GM18498 (cell line): ENCODE data around the gene AKAP13.

Experiments used
- ATAC-seq: cut with Tn5 transposase; IDR thresholded peaks from one replicate; pipeline ENCODE4 v1.9.1; 2021; ENCODE audit warnings: mild to moderate bottlenecking, moderate library complexity; ENCODE audit not compliant: unreplicated experiment

The AKAP13 gene

DNA sequence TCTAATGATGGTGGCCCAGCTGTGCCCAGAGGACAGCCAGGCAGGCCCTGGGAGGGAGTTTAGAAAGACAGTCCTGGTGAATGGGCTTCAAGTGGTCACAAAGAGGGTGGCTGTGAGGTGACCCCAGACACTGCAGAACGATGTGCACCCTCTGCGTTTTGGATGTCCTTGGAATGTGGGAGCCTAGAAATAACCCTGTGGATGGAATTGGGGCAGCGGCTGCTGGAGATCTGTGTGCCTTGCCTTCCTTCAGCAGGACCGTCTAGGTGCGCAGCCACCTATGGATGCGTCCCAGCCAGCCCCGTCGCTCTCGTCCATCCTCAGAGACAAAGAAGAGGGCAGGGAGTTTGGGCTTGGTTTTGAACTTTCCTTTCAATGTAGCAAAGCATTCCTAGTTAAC, 367.8 kb downstream of the AKAP13 start:
- ATAC-seq: no peak

DNA sequence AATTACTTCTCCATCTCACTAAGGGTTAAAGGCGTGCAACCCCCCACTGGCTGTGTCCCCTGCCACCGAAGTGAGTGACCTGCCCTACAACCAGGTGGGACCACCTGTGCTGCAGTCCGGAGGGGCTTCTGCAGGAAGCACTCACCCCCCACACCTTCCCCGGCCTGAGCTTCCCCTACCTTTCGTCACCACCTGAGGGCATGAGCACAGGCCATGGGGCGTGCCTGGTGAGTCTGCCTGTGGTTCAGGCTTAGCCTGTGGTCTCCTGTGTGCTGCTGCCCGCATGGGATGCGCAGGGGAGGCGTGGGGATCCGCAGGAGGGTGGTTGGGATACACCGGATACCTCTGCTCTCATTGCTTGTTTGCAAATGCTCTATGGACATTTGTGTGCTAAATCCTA, 368.3 kb downstream of the AKAP13 start:
- no peak for ATAC-seq

DNA sequence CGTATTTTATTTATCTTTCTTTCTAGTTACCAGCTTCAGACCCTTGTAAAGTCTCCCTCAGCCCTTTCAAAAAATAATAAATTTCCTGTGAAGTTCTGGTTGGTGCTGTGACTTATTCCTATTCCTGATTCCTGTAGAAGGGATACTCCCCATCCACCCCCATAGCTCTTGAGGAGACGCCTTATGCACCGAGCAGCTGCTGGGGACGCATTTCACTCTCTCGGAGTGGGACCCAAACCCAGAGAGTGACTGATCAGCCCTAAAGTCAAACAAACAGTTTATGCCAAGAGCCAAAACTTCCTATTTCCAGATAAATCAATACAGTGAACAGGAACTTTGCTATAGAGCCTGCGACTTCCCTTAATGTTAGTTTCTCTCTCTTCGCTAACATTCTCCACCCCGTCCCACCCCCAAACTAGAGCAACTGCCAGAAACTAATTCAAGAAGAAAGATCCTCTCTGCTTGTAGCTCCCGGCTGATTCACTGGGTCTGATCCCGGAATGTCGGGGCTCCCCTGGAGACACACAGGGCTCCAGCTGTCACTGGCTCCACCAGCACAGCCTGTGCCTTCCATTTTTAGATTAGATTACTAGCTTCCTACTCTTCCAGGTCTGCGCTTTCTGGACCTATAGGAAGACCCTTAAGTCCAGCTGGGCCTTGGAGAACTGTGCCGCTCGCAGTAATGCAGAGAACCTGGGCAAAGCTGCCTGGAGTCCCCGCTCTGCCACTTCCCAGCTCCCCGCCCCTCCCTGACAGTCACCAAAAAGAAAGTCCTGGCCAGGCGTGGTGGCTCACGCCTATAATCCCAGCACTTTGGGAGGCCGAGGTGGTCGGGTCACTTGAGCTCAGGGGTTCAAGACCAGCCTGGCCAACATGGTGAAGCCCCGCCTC, 369.1 kb downstream of the AKAP13 start:
- no peak for ATAC-seq

DNA sequence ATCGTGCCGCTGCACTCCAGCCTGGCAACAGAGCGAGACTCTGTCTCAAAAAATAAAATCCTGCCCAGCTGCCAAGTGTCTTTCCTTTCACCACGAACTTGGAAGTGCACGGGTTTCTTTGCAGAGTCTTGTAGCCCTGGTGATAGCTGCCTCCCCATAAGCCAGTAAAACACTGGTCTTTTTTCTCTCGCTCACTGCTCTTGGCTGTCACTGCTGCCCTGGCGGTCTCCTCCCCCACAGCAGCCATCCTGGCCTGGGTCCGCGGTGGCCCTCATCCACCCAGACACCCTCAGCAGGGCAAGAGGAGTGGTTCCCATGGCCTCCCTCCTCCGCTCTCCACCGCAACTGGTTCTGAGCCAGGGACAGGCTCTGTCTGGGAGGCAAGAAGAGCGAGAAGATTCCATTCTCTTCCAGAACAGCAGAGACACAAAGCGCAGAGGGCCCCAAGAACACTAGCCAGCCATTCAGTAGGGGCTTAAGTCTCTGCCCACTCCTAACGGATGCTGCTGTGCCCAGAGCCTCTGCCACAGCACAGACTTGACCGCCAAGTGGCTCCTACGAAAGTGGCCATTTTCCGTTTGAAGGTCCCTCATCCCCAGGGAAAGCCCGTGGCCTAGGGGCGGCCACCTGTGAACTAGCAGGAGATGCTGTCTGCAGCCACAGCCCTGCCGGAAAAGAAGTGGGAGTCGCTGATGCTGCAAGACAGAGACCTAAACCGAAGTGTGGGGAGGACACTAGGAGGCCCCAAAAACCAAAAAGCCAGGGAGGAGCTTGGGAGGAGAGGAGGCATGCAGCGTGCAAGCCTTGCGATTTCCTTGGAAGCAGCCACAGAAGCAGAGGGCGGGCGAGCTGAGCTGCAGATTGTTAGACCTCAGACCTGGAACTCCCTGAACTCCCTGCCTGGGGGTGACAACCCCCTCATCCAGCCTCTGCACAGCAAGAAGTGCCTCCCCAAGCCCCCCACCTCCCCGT, 370.2 kb downstream of the AKAP13 start:
- ATAC-seq: no peak

DNA sequence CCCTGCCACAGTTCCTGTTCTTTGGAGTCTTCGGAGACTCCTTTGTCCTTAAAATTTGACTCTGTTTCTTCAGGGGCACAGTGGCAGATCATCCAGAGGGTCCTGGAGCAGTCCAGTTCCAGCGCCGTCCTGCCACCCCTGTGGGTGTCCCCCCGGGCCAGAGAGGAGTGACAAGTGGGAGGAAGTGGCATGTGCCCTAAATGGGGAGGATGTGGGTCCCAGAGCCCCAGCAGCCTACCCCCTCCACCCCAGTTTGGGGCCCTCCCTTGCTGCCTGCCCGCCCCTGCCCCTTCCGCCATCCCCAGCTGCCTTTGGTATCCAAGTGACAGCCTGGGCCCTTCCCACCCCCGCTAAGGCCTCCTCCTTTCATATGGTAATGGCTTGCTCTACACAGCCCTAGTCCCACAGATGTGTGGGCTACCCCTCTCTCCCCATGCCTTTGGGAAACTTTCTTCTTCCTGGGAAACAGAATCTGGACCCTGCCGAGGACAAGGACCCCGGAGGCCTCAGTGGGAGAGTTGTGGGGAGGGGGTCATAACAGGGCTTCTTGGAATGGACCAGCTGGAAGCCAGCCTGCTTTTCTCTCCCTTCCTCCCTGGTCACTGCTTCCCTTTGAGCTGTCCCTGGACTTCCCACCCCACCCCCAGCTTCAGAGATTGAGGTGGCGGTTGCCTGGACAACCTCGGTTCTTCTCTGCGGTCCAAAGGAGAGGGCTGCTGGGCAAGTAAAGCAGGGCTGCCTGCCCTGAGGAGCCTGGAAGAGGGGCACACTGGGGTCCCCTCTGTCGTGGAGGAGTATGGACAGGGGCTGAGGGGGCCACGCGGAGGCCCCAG, 371.1 kb downstream of the AKAP13 start:
- no peak for ATAC-seq

DNA sequence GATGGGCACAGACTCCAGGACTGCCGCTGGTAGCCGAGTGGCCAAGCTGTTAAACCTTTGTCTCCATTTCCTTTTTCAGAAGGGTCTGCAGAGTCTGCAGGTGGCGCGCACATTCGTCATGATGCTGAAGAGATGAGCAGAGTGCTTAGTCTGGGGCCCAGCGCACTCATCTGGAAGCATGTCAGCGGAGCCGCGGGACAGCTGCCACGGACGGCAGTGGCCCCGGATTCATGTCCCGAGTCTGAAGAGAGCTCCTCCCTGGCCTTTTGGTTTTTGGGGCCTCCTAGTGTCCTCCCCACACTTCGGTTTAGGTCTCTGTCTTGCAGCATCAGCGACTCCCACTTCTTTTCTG, 371.7 kb downstream of the AKAP13 start:
- ATAC-seq: no peak

DNA sequence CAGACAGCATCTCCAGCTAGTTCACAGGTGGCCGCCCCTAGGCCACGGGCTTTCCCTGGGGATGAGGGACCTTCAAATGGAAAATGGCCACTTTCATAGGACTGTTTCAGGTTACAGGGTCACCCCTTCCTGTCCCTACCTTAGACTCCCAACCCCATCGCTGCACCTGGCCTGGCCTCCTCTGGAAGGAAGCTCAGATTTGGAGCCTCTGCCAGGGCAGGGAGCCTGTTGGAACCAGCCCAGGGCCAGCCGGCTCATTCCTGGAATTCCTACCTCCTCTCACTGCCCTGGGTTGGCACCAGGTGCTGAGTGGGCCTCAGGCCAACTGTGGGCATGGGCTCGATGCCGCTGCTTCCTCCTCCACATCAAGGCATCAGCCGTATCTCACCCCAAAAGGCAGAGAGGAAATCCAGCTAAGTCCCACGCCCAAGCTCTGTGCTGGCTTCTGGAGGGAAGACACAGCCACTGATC, 372.1 kb downstream of the AKAP13 start:
- no peak for ATAC-seq

DNA sequence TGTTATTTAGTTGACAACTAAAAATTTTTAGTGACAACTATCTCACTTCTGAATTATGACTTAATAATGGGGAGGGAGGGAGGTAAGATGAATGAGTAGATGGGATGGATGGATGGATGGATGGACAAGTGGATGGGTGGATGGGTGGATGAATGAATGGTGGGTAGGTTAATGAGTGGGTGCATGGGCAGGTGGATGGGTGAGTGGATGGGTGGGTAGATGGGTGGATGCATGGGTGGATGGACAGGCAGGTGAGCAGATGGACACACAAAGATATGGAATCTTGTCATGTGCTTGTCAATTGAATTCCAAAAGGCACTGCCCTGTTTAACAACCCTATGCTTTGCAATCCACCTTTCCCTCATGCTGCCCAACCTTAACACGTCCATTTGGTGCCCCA, 372.9 kb downstream of the AKAP13 start:
- no peak for ATAC-seq

DNA sequence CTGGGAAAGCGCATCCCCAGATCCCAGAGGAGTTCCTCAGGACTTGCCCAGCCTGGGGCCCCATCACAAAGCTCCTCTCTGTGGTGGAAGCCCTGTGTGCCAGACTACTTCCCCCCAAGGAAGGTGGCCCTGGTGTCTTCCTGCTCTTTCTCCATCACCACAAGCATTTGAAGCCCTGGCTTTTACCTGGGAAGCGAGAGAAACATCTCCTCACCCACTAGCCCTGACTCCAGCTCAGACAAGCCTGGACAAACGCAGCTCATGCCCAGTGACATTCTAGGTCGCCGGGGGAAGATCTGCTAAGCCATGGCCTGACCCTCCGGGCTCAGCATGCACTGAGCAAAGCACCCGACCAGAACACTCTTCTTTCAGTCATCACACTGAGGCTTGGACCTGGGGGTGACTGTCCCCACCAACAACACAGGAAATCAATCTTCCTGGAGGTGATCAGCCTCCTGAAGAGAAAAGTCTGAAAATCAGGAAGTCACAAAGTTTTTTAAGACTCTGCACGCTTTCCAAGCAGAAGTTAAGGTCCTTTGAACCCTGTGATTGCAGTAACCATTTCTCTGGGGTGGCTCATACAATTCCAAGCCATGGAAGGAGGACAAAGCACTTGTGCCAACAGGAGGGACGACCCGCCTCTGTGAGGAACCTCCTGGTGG, 373.5 kb downstream of the AKAP13 start:
- no peak for ATAC-seq

DNA sequence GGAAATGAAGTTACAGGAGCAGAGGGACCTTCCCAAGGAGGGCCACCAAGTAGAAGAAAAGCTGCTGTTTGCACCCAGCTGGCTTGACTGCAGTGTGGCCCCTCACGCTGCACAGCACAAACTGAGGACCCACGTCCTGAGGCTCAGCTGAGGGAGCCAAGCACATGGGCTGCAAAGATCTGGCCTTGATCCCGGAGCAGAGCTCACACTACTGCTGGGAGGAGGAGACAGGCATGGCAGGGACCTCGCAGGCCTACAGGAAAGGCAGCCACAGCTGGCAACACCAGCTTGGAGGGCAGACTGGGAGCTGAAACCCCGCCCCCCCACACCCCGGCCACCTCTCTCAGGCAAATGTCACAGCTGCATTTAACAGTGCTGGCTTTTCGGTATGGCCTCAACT, 374.6 kb downstream of the AKAP13 start:
- ATAC-seq: no peak

DNA sequence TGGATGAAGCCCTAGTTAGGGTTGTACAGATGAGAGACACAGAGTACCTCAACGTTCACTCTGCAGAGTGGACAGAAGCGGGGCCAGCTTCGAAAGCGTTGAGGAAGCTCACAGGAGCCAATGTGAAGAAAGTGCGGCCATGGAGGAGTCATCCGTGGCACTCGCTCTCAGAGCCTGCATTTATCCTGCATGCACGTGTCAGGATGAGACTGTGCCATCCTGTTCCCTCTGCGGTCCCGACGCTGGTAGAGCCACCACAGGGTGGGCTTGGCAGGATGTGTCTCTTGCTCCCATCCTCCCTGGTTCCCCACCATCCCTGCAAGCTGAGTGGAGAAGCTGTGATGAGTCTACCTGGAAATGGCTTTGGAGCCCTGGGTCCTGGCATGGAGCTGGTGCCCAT, 375.1 kb downstream of the AKAP13 start:
- ATAC-seq: no peak

DNA sequence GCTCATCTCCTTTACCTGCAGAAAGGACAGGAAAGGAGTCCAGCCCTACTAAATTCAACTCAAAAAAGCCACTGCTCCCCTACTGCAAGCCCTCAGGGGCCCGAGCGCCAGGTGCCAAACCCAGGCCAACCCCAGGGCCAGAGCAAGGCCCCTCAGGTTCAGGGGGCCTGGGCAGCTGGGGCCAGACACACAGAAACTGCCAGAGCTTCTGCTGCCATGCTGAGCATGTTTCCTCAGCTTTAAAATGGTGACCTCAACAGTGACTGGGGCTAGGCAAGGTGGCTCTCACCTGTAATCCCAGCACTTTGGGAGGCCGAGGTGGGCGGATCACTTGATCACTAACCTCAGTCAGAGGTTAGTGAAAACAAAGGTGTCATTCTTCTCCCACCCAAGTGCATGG, 375.5 kb downstream of the AKAP13 start:
- no peak for ATAC-seq

DNA sequence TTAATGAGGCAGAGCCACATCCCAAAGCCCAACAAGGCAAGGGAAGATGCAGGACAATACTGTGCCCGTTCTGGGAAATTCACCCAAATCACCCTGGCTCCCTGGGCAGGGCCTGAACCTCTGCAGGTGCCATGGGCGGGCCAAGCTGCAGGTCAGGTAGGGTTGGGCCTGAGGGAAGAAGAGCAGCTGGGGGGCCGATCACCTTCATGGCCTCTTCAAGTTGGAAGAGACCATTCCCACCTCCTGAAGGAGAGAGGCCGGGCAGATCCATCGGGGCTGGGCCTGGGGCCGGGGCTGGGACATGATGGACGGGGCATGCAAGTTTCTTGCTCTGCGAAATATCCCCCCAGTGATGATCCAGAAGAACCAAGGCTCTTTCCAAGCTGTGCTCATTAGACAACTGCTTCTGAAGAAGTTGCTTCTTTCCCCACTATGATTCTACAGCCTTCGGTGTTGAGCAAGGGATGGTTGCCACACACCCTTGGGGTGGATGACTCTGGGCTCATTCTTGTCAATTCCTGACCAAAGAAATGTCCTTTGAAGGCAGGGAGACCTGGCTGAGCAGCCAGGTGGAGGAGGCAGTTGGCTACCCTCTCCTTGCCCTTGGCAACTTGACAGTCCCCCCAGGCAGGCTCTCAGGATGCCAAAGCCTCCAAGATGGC, 376.1 kb downstream of the AKAP13 start:
- no peak for ATAC-seq

DNA sequence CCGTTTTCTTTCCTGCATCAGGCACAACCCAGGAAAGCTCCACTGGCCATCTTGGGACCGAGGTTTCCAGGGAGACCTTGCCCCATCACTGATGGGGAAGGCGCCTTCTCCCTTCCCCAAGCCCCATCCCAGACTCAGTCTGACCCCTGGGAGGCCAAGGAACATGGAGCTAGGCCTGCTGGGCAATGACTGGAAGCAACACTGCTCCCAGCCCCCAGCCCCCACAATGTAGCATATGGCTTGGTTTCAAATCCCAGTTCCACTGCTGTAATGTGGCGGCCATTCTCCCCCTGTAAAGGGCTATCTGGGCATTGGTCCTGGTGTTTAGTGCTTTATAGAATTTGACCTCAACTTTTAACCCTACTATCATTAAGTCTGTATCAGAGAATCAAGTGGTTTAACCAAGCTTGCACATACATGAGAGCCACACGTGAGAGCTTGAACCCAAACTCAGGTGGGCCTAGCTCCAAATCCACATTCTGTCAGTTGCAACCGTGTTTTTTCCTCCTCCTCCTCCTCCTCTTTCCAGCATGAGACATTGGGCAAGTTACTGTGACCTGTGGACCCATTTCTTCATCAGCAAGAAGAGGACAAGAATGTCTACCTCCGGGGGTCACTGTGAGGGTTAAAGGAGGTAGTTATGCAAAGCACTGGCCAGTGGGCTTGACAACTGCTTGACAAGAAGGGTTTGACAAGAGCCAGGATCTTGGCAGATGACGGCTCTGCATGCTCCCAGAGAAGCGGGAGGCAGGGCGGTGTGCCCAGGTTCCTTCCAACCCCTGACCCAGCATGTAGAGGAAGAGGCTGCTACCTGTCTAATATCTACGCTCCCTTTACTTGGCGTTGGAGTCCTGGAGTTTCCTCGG, 376.9 kb downstream of the AKAP13 start:
- ATAC-seq: no peak

DNA sequence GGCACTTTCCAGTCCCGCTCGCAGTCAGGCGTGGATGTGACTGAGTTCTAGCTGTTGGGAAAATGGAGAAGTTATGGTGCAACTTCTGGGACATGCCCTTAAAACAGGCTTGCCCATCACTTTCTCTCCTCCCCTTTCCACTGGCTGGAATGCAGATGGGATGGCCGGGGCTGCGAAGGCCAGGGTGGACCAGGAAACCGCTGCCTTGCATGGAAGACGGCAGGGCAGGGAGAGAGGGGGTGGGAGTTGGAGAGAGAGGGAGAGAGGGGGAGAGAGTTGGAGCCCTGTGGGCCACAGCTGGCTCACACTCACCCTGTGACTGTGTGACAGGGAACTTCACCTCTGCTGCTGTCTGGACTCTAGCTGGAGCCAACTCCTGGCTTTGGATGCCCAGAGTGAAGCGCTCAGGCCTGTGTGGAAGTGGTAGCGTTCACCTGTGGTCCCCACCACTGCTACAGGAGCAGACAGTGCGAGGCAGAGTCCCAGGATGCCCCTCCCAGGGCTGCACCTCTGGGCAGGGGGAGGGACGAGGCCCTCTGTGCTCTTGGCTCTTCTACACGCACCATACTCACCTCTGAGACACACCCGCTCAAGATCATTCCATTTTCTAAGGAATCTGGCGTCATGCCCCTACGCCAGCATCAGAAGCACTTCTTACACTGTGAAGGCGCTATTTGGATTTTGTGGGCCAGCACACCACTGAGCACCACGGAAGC, 377.7 kb downstream of the AKAP13 start:
- no peak for ATAC-seq

DNA sequence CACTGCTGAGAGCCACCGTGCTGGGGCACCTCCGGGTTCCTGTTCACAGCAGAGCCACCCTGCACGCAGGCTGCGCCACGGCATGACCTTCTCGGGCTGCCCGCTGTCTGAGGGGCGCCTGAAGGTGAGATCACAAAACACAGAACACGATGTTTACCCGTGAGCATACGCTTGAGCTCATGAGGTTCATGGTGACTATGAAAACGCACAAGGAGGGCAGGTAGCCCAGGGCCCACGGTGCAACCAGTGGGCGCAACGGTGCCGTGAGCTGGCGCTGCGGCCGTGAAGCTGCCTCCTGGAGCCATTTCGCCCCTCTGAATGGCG, 378.2 kb downstream of the AKAP13 start:
- no peak for ATAC-seq

DNA sequence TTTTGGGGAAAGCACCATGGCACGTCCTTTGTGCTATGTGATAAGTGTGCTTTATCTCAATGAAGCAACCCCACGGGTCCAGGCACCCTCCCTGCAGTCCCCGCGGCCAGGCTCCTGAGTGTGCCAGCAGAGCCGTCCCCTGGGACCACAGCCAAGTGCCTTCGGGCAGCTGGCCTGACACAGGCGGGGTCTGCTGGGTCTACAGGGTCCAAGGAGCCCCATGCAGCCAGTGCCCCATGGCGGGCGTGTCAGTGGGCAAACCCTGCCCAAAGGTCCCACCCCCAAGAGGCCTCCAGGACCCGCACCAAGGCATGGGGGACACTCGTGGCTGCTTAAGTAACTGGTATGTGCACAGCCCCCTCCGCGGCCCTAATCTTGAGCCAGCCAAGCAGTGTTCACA, 379.0 kb downstream of the AKAP13 start:
- no peak for ATAC-seq

DNA sequence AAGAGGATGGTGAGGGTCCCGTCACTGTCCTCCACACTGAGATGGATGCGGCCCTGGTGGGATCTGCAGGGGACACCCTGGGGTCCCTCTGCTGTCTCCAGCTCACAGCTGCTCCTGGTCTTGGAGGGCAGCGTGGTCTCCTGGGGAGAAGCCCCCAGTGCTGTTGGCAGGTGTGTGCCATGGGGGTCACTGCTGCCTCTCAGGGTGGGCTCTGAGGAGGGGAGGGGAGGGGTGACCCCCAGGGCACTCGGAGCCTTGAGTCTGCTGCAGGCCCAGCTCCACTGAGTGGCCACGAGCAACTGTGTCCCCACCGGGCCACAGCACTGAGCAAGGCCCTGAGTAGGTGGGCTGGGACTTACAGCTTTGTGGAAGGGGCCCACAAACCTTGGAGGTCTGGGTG, 379.6 kb downstream of the AKAP13 start:
- ATAC-seq: no peak
